Gastroesophageal sphincter (tissue), 4 donors: ENCODE data around the gene SMIM7. TPM values are rescaled to one million over a fixed set of nuclear protein-coding genes. Genes with fewer than 3 reads are reported as not detected.

Source experiments
- ATAC-seq: fragments of 150-250 bp; one replicate; pipeline ENCODE4 v1.9.1; 2016; ENCODE audit warnings: mild to moderate bottlenecking, moderate library complexity
- H3K27ac ChIP-seq, 4 donors: fragments of 200-600 bp; sonication (generic) in 3 of 4; 1 replicate in 3 of 4; 2 replicates in 1 of 4; pipeline ENCODE4 v1.5.1; 2016 to 2019
- H3K27me3 ChIP-seq: fragments of 200-600 bp; sonication (generic); one replicate; pipeline ENCODE4 v1.5.1; 2019
- H3K36me3 ChIP-seq, 2 donors: fragments of 200-600 bp; sonication (generic); one replicate each; pipeline ENCODE4 v1.5.1; 2019; ENCODE audit warnings: control low read depth in 1 of 2
- H3K4me1 ChIP-seq, 3 donors: fragments of 200-600 bp; sonication (generic); 1 replicate in 2 of 3; 2 replicates in 1 of 3; pipeline ENCODE4 v1.5.1; 2016 to 2019; ENCODE audit warnings: control low read depth in 2 of 3
- H3K4me3 ChIP-seq, 2 donors: fragments of 200-600 bp; sonication (generic); one replicate each; pipeline ENCODE4 v1.5.1; 2019; ENCODE audit warnings: mild to moderate bottlenecking in 1 of 2, moderate library complexity in 1 of 2
- H3K9me3 ChIP-seq, 3 donors: fragments of 200-600 bp; sonication (generic); one replicate each; pipeline ENCODE4 v1.5.1; 2017 to 2019; ENCODE audit warnings: control low read depth in 2 of 3
- EP300 ChIP-seq: sonication (generic); formaldehyde crosslinking; IDR thresholded peaks from one replicate; pipeline ENCODE4 v1.6.1; 2017; ENCODE audit warnings: antibody characterized with exemption, mild to moderate bottlenecking
- POLR2A ChIP-seq, 2 donors: fragments of 450-650 bp; IDR thresholded peaks; one replicate each; pipeline ENCODE4 v1.6.1; 2017; ENCODE audit warnings: antibody characterized with exemption in 2 of 2, mild to moderate bottlenecking in 2 of 2, moderate library complexity in 1 of 2
- POLR2AphosphoS5 ChIP-seq: sonication (generic); formaldehyde crosslinking; IDR thresholded peaks from one replicate; pipeline ENCODE4 v1.6.1; 2017; ENCODE audit warnings: antibody characterized with exemption
- WGBS, 2 donors: methylation state at CpG; one replicate each; pipeline ENCODE4 v1.1.5; 2018; ENCODE audit warnings: low coverage in 1 of 2; 5-methylcytosine and 5-hydroxymethylcytosine counted together
- total RNA-seq, 4 donors: library from RNA; depleted of rRNA; stranded (reverse); fragments of >200 nt; gene quantifications; one replicate each; pipeline ENCODE4 v1.1.0, GENCODE V29; 2016
- TF ChIP-seq, protein P1 (sequence below), 4 experiments: fragments of 200-600 bp in 2 of 4; fragments of 450-650 bp in 2 of 4; sonication (generic) in 1 of 4; IDR thresholded peaks; one replicate each; pipeline ENCODE4 v1.5.1; 2017 to 2019; ENCODE audit warnings: antibody characterized with exemption in 4 of 4, mild to moderate bottlenecking in 2 of 4, moderate library complexity in 2 of 4

Gene SMIM7
- total RNA-seq, 4 donors from 2014 or later: 73.4 to 112 (median 86.0) TPM

DNA sequence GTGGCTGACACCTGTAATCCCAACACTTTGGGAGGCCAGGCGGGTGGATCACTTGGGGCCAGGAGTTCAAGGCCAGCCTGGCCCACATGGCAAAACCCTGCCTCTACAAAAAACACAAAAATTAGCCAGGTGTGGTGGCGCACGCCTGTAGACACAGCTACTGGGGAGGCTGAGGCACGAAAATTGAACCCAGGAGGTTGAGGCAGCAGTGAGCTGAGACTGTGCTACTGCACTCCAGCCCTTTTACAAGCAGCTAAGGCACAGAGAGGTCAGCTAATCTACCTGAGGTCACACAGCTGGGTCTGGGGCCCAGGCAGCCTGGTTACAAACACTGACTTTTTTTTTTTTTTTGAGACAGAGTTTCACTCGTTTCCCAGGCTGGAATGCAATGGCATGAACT, 59.1 kb downstream of the SMIM7 start:
- no CpG with 5 or more reads among the region's 5 CpGs for WGBS, 2 donors
- Histone ChIP-seq H3K27ac (no peak overlapping the region), H3K27me3 (no peaks in the 10 kb centered on the region), H3K9me3 (no peaks in the 10 kb centered on the region), H3K4me3 (no peak overlapping the region), H3K4me1 (peaks cover 0 to 65% (median 11%) of the 10 kb centered on the region in 3 donors), H3K36me3 (no peaks in the 10 kb centered on the region)
- ATAC-seq: no peak
- TF ChIP-seq POLR2AphosphoS5 (no peak), EP300 (no peak), POLR2A (IDR thresholded peaks at IDR 0.05) (no peak)
- TF ChIP-seq, protein P1, sequence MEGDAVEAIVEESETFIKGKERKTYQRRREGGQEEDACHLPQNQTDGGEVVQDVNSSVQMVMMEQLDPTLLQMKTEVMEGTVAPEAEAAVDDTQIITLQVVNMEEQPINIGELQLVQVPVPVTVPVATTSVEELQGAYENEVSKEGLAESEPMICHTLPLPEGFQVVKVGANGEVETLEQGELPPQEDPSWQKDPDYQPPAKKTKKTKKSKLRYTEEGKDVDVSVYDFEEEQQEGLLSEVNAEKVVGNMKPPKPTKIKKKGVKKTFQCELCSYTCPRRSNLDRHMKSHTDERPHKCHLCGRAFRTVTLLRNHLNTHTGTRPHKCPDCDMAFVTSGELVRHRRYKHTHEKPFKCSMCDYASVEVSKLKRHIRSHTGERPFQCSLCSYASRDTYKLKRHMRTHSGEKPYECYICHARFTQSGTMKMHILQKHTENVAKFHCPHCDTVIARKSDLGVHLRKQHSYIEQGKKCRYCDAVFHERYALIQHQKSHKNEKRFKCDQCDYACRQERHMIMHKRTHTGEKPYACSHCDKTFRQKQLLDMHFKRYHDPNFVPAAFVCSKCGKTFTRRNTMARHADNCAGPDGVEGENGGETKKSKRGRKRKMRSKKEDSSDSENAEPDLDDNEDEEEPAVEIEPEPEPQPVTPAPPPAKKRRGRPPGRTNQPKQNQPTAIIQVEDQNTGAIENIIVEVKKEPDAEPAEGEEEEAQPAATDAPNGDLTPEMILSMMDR (IDR thresholded peaks at IDR 0.05): no peak

GRCh38 chr19:16599655-16600346, 60.1 kb downstream of the SMIM7 start:
- H3K27me3 ChIP-seq: no peaks in the 10 kb centered on the region
- TF ChIP-seq POLR2A (IDR thresholded peaks at IDR 0.05) (no peak), POLR2AphosphoS5 (no peak), EP300 (no peak)
- TF ChIP-seq, protein P1 (IDR thresholded peaks at IDR 0.05): no peak
- no peak overlapping the region for H3K4me3 ChIP-seq
- H3K36me3 ChIP-seq: no peaks in the 10 kb centered on the region
- no peaks in the 10 kb centered on the region for H3K9me3 ChIP-seq
- no peak overlapping the region for H3K27ac ChIP-seq
- ATAC-seq: no peak
- peaks cover 0 to 65% (median 6%) of the 10 kb centered on the region in 3 donors for H3K4me1 ChIP-seq
- no CpG with 5 or more reads among the region's 6 CpGs for WGBS, 2 donors

DNA sequence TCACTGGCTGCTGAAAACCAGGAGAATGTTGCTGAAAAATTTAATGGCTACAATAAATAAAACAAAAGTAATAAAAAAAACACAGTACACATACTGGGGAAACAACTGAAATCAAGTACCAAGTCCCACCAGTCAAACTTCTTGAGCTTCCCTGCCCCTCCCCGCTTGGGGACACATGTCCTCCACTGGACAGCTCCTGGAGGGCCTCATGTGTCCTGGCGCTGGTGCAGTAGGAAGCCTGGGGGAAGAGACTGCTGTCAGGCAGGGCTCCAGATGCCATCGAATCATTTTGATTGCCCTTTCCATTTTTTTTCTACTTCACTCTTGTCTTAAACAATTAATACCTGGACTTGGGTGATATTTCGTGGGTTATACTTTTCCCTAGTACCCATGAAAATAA, 61.1 kb downstream of the SMIM7 start:
- TF ChIP-seq EP300 (no peak), POLR2AphosphoS5 (no peak), POLR2A (IDR thresholded peaks at IDR 0.05) (no peak)
- TF ChIP-seq, protein P1 (IDR thresholded peaks at IDR 0.05): no peak
- no peak overlapping the region for H3K4me3 ChIP-seq
- no peaks in the 10 kb centered on the region for H3K36me3 ChIP-seq
- ATAC-seq: no peak
- peaks cover 0 to 75% (median 10%) of the 10 kb centered on the region in 3 donors for H3K4me1 ChIP-seq
- H3K27ac ChIP-seq: peak overlapping the region in 2 of 4 donors; percentile 53 to 68
- H3K9me3 ChIP-seq: no peaks in the 10 kb centered on the region
- H3K27me3 ChIP-seq: no peaks in the 10 kb centered on the region
- WGBS, 2 donors: 56 to 60% methylated on average over 4 of the region's 4 CpGs

DNA sequence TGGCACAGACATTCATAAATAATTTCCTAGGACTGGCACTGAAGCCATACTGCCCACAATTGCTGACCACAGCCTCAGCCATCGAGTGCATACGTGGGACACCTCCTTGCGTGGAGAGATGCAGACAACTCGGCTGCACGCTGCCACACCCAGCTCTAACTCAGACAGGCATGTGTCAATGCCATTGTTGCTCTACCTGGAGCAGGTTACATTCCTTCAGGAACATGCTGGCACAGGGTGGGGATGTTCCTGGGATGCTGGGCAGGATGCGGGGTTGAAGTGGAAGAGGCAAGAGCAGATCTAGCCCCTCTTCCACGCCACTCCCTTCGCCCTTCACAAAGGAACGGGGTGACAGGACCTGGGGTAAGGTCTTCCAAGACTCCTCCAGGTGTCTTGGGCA, 63.5 kb downstream of the SMIM7 start:
- Histone ChIP-seq H3K27me3 (no peaks in the 10 kb centered on the region), H3K36me3 (no peaks in the 10 kb centered on the region), H3K27ac (no peak overlapping the region), H3K4me1 (peaks cover 0 to 94% (median 16%) of the 10 kb centered on the region in 3 donors), H3K9me3 (no peaks in the 10 kb centered on the region), H3K4me3 (no peak overlapping the region)
- no peak for ATAC-seq
- TF ChIP-seq EP300 (no peak), POLR2A (IDR thresholded peaks at IDR 0.05) (no peak), POLR2AphosphoS5 (no peak)
- TF ChIP-seq, protein P1 (IDR thresholded peaks at IDR 0.05): no peak
- WGBS, 2 donors: 90 to 100% methylated on average over 1 to 2 of the region's 9 CpGs

Other genes starting within 250 kb of the SMIM7 start
- gene EPS15L1, start 188.2 kb downstream of the SMIM7 start, total RNA-seq: 10 to 100 TPM in 3 of 4 donors, 1 to 10 TPM in 1; 8.4 to 22.1 (median 15.2) TPM
- not detected for gene CALR3, start 164.0 kb downstream of the SMIM7 start, total RNA-seq
- gene C19orf44, start 163.8 kb downstream of the SMIM7 start, total RNA-seq: 10 to 100 TPM in 3 of 4 donors, 1 to 10 TPM in 1; 8.1 to 12.3 (median 11.9) TPM
- 10 to 100 TPM in 1 of 4 donors, 1 to 10 TPM in 3; 5.7 to 12.7 (median 6.6) TPM for gene CHERP, start 117.7 kb downstream of the SMIM7 start, total RNA-seq
- 10 to 100 TPM; 24.9 to 35.5 (median 29.7) TPM for gene SLC35E1, start 87.7 kb downstream of the SMIM7 start, total RNA-seq
- gene MED26, start 31.9 kb downstream of the SMIM7 start, total RNA-seq: 10 to 100 TPM in 1 of 4 donors, 1 to 10 TPM in 3; 5.8 to 10.5 (median 8.3) TPM
- 10 to 100 TPM in 1 of 4 donors, 1 to 10 TPM in 3; 7.1 to 18.8 (median 8.8) TPM for gene TMEM38A, start 995 bp upstream of the SMIM7 start, total RNA-seq
- 1 to 10 TPM in 1 of 4 donors, under 1 TPM in 2, not detected in 1; 0.15 to 1.4 (median 0.37) TPM for gene NWD1, start 59.7 kb upstream of the SMIM7 start, total RNA-seq
- 10 to 100 TPM; 19.7 to 55.7 (median 45.8) TPM for gene SIN3B, start 169.3 kb upstream of the SMIM7 start, total RNA-seq
- 1 to 10 TPM; 2.3 to 5.1 (median 2.7) TPM for gene F2RL3, start 228.9 kb upstream of the SMIM7 start, total RNA-seq